Trophoblast cell (in vitro differentiated cells and primary cell): ENCODE results near the gene TNN.

Experiments used
- DNase-seq, 2 donors: peaks; one replicate each; pipeline ENCODE4 v3.0.0-alpha.2; 2016
- H2AFZ ChIP-seq: 2 replicates; pipeline ENCODE4 v1.6.1; 2013; ENCODE audit warnings: low read length, moderate library complexity, mild to moderate bottlenecking; ENCODE audit not compliant: insufficient read depth, poor library complexity
- H2AK5ac ChIP-seq: 2 replicates; pipeline ENCODE4 v1.6.1; 2013; ENCODE audit warnings: mild to moderate bottlenecking, low read length
- H2BK120ac ChIP-seq: 2 replicates; pipeline ENCODE4 v1.6.1; 2013; ENCODE audit warnings: low read length, mild to moderate bottlenecking, moderate library complexity; ENCODE audit not compliant: insufficient read depth, poor library complexity
- H2BK12ac ChIP-seq: 2 replicates; pipeline ENCODE4 v1.6.1; 2013; ENCODE audit warnings: mild to moderate bottlenecking, low read length, moderate library complexity
- H2BK5ac ChIP-seq: 2 replicates; pipeline ENCODE4 v1.6.1; 2013; ENCODE audit warnings: low read length, low read depth, moderate library complexity, mild to moderate bottlenecking; ENCODE audit not compliant: poor library complexity
- H3K14ac ChIP-seq: 2 replicates; pipeline ENCODE4 v1.6.1; 2013; ENCODE audit warnings: mild to moderate bottlenecking, low read length
- H3K18ac ChIP-seq: 2 replicates; pipeline ENCODE4 v1.6.1; 2013; ENCODE audit warnings: mild to moderate bottlenecking, low read length
- H3K23ac ChIP-seq: 2 replicates; pipeline ENCODE4 v1.6.1; 2013; ENCODE audit warnings: low read length
- H3K27ac ChIP-seq: 2 replicates; pipeline ENCODE4 v1.5.1; 2013; ENCODE audit warnings: low read depth, mild to moderate bottlenecking, inconsistent platforms, low read length, moderate library complexity
- H3K27me3 ChIP-seq: 2 replicates; pipeline ENCODE4 v1.6.1; 2013; ENCODE audit warnings: inconsistent platforms, mild to moderate bottlenecking, low read length, moderate library complexity; ENCODE audit not compliant: insufficient read depth
- H3K36me3 ChIP-seq, 2 experiments: 1 replicate in 1 of 2; 2 replicates in 1 of 2; pipeline ENCODE4 v1.6.1; 2013; ENCODE audit warnings: low read length in 2 of 2, mild to moderate bottlenecking in 2 of 2, moderate library complexity in 1 of 2; ENCODE audit not compliant: insufficient read depth in 2 of 2, control insufficient read depth in 1 of 2
- H3K4ac ChIP-seq: 2 replicates; pipeline ENCODE4 v1.6.1; 2013; ENCODE audit warnings: low read depth, mild to moderate bottlenecking, low read length, moderate library complexity
- H3K4me1 ChIP-seq, 2 experiments: 1 replicate in 1 of 2; 2 replicates in 1 of 2; pipeline ENCODE4 v1.6.1; 2013; ENCODE audit warnings: low read length in 2 of 2, mild to moderate bottlenecking in 2 of 2, moderate library complexity in 1 of 2; ENCODE audit not compliant: insufficient read depth in 2 of 2, control insufficient read depth in 1 of 2
- H3K4me2 ChIP-seq: 2 replicates; pipeline ENCODE4 v1.6.1; 2013; ENCODE audit warnings: inconsistent platforms, mild to moderate bottlenecking, low read length, moderate library complexity
- H3K4me3 ChIP-seq: 2 replicates; pipeline ENCODE4 v1.5.1; 2013; ENCODE audit warnings: mild to moderate bottlenecking, low read depth, low read length, inconsistent platforms
- H3K79me1 ChIP-seq: one replicate; pipeline ENCODE4 v1.6.1; 2013; ENCODE audit warnings: low read length
- H3K79me2 ChIP-seq: 2 replicates; pipeline ENCODE4 v1.6.1; 2013; ENCODE audit warnings: low read length, mild to moderate bottlenecking; ENCODE audit not compliant: control insufficient read depth, insufficient read depth, poor library complexity
- H3K9ac ChIP-seq: 2 replicates; pipeline ENCODE4 v1.6.1; 2013; ENCODE audit warnings: mild to moderate bottlenecking, low read length
- H3K9me3 ChIP-seq: 2 replicates; pipeline ENCODE4 v1.6.1; 2013; ENCODE audit warnings: low read depth, mild to moderate bottlenecking, control low read depth, inconsistent platforms, low read length; ENCODE audit not compliant: insufficient read depth
- H4K12ac ChIP-seq: 2 replicates; pipeline ENCODE4 v1.6.1; 2013; ENCODE audit warnings: low read depth, mild to moderate bottlenecking, low read length, moderate library complexity
- H4K8ac ChIP-seq: 2 replicates; pipeline ENCODE4 v1.6.1; 2013; ENCODE audit warnings: low read depth, mild to moderate bottlenecking, low read length, moderate library complexity
- H4K91ac ChIP-seq: one replicate; pipeline ENCODE4 v1.6.1; 2013; ENCODE audit warnings: low read depth, mild to moderate bottlenecking, low read length, moderate library complexity
- WGBS: extraction: QIAGEN DNeasy Blood & Tissue Kit; methylation state at CpG from one replicate; pipeline ENCODE4 v1.1.7; 2013; ENCODE audit warnings: missing lambda C conversion rate; ENCODE audit not compliant: insufficient read length, insufficient coverage; ENCODE audit errors: extremely low coverage; 5-methylcytosine and 5-hydroxymethylcytosine counted together

The TNN gene

DNA sequence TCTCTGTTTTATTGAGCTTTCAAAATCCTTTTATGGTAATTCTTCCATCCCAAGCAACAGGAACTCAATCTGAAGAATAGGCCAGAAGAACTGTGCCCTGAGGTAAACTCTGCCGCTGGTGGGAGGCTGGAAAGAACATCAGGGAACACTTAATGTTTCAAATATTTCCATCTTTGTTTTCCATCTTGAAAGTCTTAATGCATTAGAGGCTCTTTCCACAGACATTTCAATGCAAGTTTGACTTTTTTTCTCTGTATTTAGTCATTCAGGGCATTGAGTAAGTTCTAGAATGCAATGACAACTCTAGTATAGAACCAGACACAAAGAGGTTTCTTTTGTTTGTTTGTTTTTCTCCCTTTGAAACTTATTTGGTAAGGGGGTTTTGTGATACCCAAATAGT lies 63.5 kb downstream of the TNN start:
- Histone ChIP-seq H3K79me2 (no peaks in the 10 kb centered on the region), H3K9me3 (no peaks in the 10 kb centered on the region), H3K4me1 (peaks cover 21 to 29% of the 10 kb centered on the region in 2 experiments), H4K12ac (no peak overlapping the region), H3K79me1 (peaks cover 25% of the 10 kb centered on the region), H4K8ac (no peak overlapping the region), H2AFZ (no peak overlapping the region), H2AK5ac (no peak overlapping the region), H3K36me3 (no peaks in the 10 kb centered on the region), H3K23ac (no peak overlapping the region), H3K27me3 (no peaks in the 10 kb centered on the region), H4K91ac (no peak overlapping the region), H2BK12ac (no peak overlapping the region), H3K9ac (no peak overlapping the region), H3K27ac (no peak overlapping the region), H3K18ac (no peak overlapping the region), H2BK5ac (no peak overlapping the region), H3K14ac (no peak overlapping the region), H3K4me3 (no peak overlapping the region), H2BK120ac (no peak overlapping the region), H3K4ac (no peak overlapping the region), H3K4me2 (no peak overlapping the region)
- peak; percentile 39 to 70 for DNase-seq
- no CpG with 5 or more reads among the region's 1 CpG for WGBS

DNA sequence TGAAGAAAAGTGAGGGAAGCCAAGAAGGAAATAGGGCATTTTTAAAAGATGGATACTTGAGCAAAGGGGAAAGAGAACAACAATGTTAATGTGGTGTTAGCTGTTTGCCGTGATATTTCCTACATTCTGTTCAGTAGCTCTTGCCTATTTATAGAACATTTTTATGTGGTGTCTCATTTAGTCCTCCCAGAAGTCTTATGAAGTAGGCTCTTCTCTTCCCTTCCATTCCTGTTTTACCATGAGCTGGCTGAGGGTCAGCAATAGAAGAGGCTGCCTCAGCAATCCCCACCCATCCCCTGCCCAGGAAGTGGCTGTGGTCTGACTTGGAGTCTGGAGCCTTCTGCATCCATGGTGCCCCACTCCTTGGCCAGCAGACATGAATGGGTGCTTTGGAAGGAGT lies 64.8 kb downstream of the TNN start:
- Histone ChIP-seq H3K36me3 (no peaks in the 10 kb centered on the region), H3K4ac (no peak overlapping the region), H3K4me2 (no peak overlapping the region), H4K8ac (no peak overlapping the region), H2AK5ac (no peak overlapping the region), H3K79me1 (peaks cover 25% of the 10 kb centered on the region), H4K12ac (no peak overlapping the region), H4K91ac (peak overlapping the region; percentile 8), H3K27ac (no peak overlapping the region), H3K14ac (no peak overlapping the region), H3K23ac (no peak overlapping the region), H3K4me1 (peaks cover 21 to 29% of the 10 kb centered on the region in 2 experiments), H3K27me3 (no peaks in the 10 kb centered on the region), H3K9me3 (no peaks in the 10 kb centered on the region), H2BK120ac (no peak overlapping the region), H3K18ac (no peak overlapping the region), H3K79me2 (no peaks in the 10 kb centered on the region), H3K4me3 (no peak overlapping the region), H2BK5ac (no peak overlapping the region), H2BK12ac (peak overlapping the region; percentile 66), H2AFZ (no peak overlapping the region), H3K9ac (no peak overlapping the region)
- no CpG with 5 or more reads among the region's 1 CpG for WGBS
- DNase-seq: peak in 1 of 2 donors; percentile 51

DNA sequence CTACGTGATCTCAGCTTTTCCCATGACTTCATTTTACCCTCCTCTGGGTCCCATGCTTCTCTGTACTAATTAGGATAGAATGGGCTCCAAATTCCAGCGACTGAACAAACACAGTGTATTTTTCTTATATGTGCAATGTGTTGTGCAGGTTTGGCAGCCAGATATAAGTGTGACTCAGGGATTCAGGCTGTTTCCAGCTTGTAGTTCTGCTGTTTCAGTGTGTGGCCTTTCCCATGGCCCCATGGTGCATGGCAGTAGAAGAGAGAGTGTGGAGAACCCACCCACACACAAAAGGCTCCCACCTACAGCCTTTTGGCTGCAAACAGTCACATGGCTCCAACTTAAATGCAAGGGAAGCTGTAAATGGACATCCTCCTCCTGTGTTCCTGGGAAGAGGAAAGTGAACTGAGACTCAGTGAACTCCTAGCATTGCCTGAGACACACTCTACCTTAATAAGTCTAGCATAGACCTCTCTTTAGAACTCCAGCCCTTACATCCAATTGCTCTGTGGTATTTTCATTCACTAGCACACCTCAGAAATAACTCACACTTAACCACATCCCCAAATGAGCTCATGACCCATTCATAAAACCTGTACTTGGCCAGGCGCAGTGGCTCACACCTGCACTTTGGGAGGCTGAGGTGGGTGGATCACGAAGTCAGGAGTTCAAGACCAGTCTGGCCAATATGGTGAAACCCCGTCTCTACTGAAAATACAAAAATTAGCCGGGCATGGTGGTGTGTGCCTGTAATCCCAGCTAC lies 66.2 kb downstream of the TNN start:
- peaks cover 17 to 19% of the 10 kb centered on the region in 2 experiments for H3K4me1 ChIP-seq
- H4K8ac ChIP-seq: no peak overlapping the region
- no peak overlapping the region for H2AFZ ChIP-seq
- H4K12ac ChIP-seq: no peak overlapping the region
- H3K9me3 ChIP-seq: no peaks in the 10 kb centered on the region
- H3K18ac ChIP-seq: no peak overlapping the region
- H2BK12ac ChIP-seq: no peak overlapping the region
- no peak overlapping the region for H3K14ac ChIP-seq
- H2AK5ac ChIP-seq: no peak overlapping the region
- H3K4ac ChIP-seq: no peak overlapping the region
- peaks cover 15% of the 10 kb centered on the region for H3K79me1 ChIP-seq
- no peak overlapping the region for H2BK120ac ChIP-seq
- no peak overlapping the region for H3K23ac ChIP-seq
- no peaks in the 10 kb centered on the region for H3K36me3 ChIP-seq
- H3K79me2 ChIP-seq: no peaks in the 10 kb centered on the region
- H3K9ac ChIP-seq: no peak overlapping the region
- no peak for DNase-seq
- H3K4me2 ChIP-seq: no peak overlapping the region
- WGBS: no CpG with 5 or more reads among the region's 6 CpGs
- no peak overlapping the region for H2BK5ac ChIP-seq
- H3K4me3 ChIP-seq: no peak overlapping the region
- no peak overlapping the region for H3K27ac ChIP-seq
- H3K27me3 ChIP-seq: no peaks in the 10 kb centered on the region
- no peak overlapping the region for H4K91ac ChIP-seq

DNA sequence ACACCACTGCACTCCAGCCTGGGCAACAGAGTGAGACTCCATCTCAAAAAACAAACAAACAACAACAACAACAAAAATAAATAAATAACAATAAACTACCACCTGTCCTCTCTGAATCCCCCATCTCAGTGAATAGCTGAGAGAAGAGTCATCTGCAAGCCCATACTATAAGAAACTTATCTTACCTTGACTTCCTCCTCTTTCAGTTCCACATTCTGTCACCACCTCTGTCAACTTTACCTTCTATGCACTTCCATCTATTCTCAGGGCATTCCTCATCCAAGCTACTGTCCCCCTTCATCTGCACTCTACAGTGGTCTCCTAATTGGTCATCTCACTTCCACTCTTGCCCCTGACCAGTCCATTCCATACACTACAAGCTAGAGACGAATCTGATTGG lies 66.9 kb downstream of the TNN start:
- no peak overlapping the region for H2AFZ ChIP-seq
- H3K4me1 ChIP-seq: peaks cover 16 to 18% of the 10 kb centered on the region in 2 experiments
- no peak overlapping the region for H2AK5ac ChIP-seq
- H3K27me3 ChIP-seq: no peaks in the 10 kb centered on the region
- H3K9ac ChIP-seq: no peak overlapping the region
- no CpG with 5 or more reads among the region's 1 CpG for WGBS
- no peak overlapping the region for H3K27ac ChIP-seq
- DNase-seq: no peak
- H2BK120ac ChIP-seq: no peak overlapping the region
- no peaks in the 10 kb centered on the region for H3K9me3 ChIP-seq
- no peaks in the 10 kb centered on the region for H3K79me2 ChIP-seq
- H3K4me3 ChIP-seq: no peak overlapping the region
- H4K12ac ChIP-seq: no peak overlapping the region
- no peak overlapping the region for H4K91ac ChIP-seq
- H2BK5ac ChIP-seq: no peak overlapping the region
- no peaks in the 10 kb centered on the region for H3K36me3 ChIP-seq
- no peak overlapping the region for H4K8ac ChIP-seq
- no peak overlapping the region for H3K4me2 ChIP-seq
- H3K14ac ChIP-seq: no peak overlapping the region
- no peak overlapping the region for H3K18ac ChIP-seq
- peaks cover 13% of the 10 kb centered on the region for H3K79me1 ChIP-seq
- no peak overlapping the region for H2BK12ac ChIP-seq
- no peak overlapping the region for H3K23ac ChIP-seq
- no peak overlapping the region for H3K4ac ChIP-seq
